Measurements from ENCODE around the gene DYNLT4. TPM values are rescaled to one million over a fixed set of nuclear protein-coding genes. Genes with fewer than 3 reads are reported as not detected.
A peak's percentile ranks its signal among the peaks of the same experiment; 100 is the strongest.

Gene DYNLT4
- total and polyA plus RNA-seq, 2 of the 13 experiments (the other 11 are each of a cell fraction or from before 2014, with no cell fraction given) = 0.77 TPM; not detected in 1

DNA sequence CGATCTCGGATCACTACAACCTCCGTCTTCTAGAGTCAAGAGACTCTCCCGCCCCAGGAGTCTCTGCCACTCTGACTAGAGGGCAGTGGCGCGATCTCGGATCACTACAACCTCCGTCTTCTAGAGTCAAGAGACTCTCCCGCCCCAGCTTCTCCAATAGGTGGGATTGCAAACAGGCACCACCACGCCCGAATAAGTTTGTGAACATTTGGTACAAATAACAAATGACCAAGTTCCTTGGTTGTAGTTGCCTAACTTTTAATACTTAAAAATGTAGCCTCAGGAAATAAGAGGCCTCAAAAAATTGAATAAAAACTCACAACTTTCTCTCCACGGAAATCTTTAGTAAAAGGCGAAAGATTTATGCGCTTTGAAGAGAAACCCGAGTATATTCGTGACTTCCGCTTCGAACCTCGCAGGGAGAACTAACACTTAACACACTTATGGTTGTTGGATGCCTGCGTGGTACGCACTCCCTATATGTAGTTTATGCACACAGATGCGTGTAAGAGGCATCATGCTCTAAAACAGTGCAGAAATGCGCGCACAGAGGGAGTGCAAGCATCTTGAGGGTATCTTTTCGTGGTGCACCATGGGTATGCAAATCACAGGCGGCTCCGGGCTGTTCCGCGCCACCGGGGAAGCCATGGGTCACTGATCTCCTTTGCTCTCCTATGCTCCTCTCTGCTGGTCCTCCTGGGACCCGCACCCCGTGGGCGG lies 12.6 kb upstream of the DYNLT4 start (continued):
- TF ChIP-seq, protein P1, sequence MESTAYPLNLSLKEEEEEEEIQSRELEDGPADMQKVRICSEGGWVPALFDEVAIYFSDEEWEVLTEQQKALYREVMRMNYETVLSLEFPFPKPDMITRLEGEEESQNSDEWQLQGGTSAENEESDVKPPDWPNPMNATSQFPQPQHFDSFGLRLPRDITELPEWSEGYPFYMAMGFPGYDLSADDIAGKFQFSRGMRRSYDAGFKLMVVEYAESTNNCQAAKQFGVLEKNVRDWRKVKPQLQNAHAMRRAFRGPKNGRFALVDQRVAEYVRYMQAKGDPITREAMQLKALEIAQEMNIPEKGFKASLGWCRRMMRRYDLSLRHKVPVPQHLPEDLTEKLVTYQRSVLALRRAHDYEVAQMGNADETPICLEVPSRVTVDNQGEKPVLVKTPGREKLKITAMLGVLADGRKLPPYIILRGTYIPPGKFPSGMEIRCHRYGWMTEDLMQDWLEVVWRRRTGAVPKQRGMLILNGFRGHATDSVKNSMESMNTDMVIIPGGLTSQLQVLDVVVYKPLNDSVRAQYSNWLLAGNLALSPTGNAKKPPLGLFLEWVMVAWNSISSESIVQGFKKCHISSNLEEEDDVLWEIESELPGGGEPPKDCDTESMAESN (CRISPR knock-in tag; conservative IDR thresholded peaks at IDR 0.05) = peak; percentile 88
- TF ChIP-seq NFYC (CRISPR knock-in tag; IDR thresholded peaks at IDR 0.05) (peak; percentile 7; the same call in 1 of the 2 replicates), SNRNP70 (IDR thresholded peaks at IDR 0.05; ENCODE audit: low read depth, low read length) (no peak), ZNF3 (CRISPR knock-in tag; IDR thresholded peaks at IDR 0.05) (no peak), ZBTB20 (CRISPR knock-in tag; IDR thresholded peaks at IDR 0.05; ENCODE audit: borderline replicate concordance, low read depth) (peak; percentile 83; the same call in 1 of the 2 replicates), ZZZ3 (CRISPR knock-in tag; IDR thresholded peaks at IDR 0.05; ENCODE audit: borderline replicate concordance) (no peak), ZNF713 (CRISPR knock-in tag; IDR thresholded peaks at IDR 0.05) (no peak), ZEB1 (IDR thresholded peaks at IDR 0.05; ENCODE audit: insufficient replicate concordance, low read depth) (peak; percentile 70), ZNF317 (CRISPR knock-in tag; IDR thresholded peaks at IDR 0.05) (0 out of 2 replicates have a peak, but pooled peaks have one; percentile 33), ZNF30 (CRISPR knock-in tag; IDR thresholded peaks at IDR 0.05) (no peak), SP140L (CRISPR knock-in tag; IDR thresholded peaks at IDR 0.05; ENCODE audit: borderline replicate concordance) (peak; percentile 45; the same call in 1 of the 2 replicates), GFI1 (CRISPR knock-in tag; IDR thresholded peaks at IDR 0.05; ENCODE audit: borderline replicate concordance) (peak; percentile 67), ZSCAN9 (CRISPR knock-in tag; IDR thresholded peaks at IDR 0.05; ENCODE audit: borderline replicate concordance) (peak; percentile 60; the same call in 1 of the 2 replicates), ZNF136 (CRISPR knock-in tag; IDR thresholded peaks at IDR 0.05; ENCODE audit: low read depth) (no peak; the same call in 1 of the 2 replicates), HHEX (CRISPR knock-in tag; IDR thresholded peaks at IDR 0.05) (no peak), IKZF4 (CRISPR knock-in tag; IDR thresholded peaks at IDR 0.05; ENCODE audit: borderline replicate concordance, low read depth, not compliant biosample characterization) (peak; percentile 86), ZFP36L1 (CRISPR knock-in tag; IDR thresholded peaks at IDR 0.05) (no peak; the same call in 1 of the 2 replicates), ERF (CRISPR knock-in tag; IDR thresholded peaks at IDR 0.05) (peak; percentile 77; the same call in 1 of the 2 replicates), ZNF607 (CRISPR knock-in tag; IDR thresholded peaks at IDR 0.05; ENCODE audit: borderline replicate concordance) (0 out of 2 replicates have a peak, but pooled peaks have one; percentile 1), ZNF572 (CRISPR knock-in tag; IDR thresholded peaks at IDR 0.05) (no peak)
- TF ChIP-seq, protein P2, sequence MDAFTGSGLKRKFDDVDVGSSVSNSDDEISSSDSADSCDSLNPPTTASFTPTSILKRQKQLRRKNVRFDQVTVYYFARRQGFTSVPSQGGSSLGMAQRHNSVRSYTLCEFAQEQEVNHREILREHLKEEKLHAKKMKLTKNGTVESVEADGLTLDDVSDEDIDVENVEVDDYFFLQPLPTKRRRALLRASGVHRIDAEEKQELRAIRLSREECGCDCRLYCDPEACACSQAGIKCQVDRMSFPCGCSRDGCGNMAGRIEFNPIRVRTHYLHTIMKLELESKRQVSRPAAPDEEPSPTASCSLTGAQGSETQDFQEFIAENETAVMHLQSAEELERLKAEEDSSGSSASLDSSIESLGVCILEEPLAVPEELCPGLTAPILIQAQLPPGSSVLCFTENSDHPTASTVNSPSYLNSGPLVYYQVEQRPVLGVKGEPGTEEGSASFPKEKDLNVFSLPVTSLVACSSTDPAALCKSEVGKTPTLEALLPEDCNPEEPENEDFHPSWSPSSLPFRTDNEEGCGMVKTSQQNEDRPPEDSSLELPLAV (CRISPR knock-in tag; conservative IDR thresholded peaks at IDR 0.05; ENCODE audit: low read depth) = 0 out of 2 replicates have a peak, but pooled peaks have one; percentile 44
- TF ChIP-seq, protein P3, sequence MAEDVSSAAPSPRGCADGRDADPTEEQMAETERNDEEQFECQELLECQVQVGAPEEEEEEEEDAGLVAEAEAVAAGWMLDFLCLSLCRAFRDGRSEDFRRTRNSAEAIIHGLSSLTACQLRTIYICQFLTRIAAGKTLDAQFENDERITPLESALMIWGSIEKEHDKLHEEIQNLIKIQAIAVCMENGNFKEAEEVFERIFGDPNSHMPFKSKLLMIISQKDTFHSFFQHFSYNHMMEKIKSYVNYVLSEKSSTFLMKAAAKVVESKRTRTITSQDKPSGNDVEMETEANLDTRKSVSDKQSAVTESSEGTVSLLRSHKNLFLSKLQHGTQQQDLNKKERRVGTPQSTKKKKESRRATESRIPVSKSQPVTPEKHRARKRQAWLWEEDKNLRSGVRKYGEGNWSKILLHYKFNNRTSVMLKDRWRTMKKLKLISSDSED (CRISPR knock-in tag; IDR thresholded peaks at IDR 0.05) = no peak
- TF ChIP-seq, protein P4, sequence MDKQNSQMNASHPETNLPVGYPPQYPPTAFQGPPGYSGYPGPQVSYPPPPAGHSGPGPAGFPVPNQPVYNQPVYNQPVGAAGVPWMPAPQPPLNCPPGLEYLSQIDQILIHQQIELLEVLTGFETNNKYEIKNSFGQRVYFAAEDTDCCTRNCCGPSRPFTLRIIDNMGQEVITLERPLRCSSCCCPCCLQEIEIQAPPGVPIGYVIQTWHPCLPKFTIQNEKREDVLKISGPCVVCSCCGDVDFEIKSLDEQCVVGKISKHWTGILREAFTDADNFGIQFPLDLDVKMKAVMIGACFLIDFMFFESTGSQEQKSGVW (CRISPR knock-in tag; IDR thresholded peaks at IDR 0.05; ENCODE audit: borderline replicate concordance) = no peak; the same call in 1 of the 2 replicates
